ENCODE measurements around the gene ARHGEF37.

- TF ChIP-seq POLR2A (IDR thresholded peaks at IDR 0.05): no peak
- TF ChIP-seq, protein P1, sequence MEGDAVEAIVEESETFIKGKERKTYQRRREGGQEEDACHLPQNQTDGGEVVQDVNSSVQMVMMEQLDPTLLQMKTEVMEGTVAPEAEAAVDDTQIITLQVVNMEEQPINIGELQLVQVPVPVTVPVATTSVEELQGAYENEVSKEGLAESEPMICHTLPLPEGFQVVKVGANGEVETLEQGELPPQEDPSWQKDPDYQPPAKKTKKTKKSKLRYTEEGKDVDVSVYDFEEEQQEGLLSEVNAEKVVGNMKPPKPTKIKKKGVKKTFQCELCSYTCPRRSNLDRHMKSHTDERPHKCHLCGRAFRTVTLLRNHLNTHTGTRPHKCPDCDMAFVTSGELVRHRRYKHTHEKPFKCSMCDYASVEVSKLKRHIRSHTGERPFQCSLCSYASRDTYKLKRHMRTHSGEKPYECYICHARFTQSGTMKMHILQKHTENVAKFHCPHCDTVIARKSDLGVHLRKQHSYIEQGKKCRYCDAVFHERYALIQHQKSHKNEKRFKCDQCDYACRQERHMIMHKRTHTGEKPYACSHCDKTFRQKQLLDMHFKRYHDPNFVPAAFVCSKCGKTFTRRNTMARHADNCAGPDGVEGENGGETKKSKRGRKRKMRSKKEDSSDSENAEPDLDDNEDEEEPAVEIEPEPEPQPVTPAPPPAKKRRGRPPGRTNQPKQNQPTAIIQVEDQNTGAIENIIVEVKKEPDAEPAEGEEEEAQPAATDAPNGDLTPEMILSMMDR (IDR thresholded peaks at IDR 0.05): peak; percentile 19 to 81 (median 72)
Observed at GRCh38 chr5:149618581-149619248, 37.4 kb downstream of the ARHGEF37 start.

All from Peyer's patch (tissue), 4 donors.